A549 (cell line): ENCODE results near the gene PGPEP1.

ENCODE experiments used
- CHD2 ChIP-seq: fragments of 150-350 bp; IDR thresholded peaks from 2 replicates; pipeline ENCODE4 v1.6.1; 2014; ENCODE audit warnings: low read length; ENCODE audit not compliant: partially characterized antibody
- USF2 ChIP-seq: fragments of 450-650 bp; IDR thresholded peaks from 2 replicates; pipeline ENCODE4 v1.6.1; 2014; ENCODE audit warnings: antibody characterized with exemption
- TF ChIP-seq, protein P1 (sequence below): fragments of >200 bp; sonication (Bioruptor Twin); formaldehyde crosslinking; IDR thresholded peaks from 3 replicates; pipeline ENCODE4 v1.5.1; 2016

DNA sequence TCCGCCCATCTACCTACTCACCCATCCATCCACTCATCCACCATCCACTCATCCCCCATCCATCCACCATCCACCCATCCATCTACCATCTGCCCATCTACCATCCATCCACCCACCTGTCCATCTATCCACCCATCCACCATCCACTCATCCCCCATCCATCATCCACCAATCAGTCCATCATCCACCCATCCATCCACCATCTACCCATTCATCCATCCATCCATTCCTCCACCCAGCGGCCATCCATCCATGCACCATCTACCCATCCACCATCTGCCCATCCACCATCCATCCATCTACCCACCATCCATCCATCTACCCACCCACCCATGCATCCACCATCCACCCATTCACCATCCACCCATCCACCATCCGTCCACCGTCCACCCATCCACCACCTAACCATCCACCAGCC is 45.4 kb upstream of the PGPEP1 start:
- TF ChIP-seq USF2 (no peak), CHD2 (no peak)
- TF ChIP-seq, protein P1, sequence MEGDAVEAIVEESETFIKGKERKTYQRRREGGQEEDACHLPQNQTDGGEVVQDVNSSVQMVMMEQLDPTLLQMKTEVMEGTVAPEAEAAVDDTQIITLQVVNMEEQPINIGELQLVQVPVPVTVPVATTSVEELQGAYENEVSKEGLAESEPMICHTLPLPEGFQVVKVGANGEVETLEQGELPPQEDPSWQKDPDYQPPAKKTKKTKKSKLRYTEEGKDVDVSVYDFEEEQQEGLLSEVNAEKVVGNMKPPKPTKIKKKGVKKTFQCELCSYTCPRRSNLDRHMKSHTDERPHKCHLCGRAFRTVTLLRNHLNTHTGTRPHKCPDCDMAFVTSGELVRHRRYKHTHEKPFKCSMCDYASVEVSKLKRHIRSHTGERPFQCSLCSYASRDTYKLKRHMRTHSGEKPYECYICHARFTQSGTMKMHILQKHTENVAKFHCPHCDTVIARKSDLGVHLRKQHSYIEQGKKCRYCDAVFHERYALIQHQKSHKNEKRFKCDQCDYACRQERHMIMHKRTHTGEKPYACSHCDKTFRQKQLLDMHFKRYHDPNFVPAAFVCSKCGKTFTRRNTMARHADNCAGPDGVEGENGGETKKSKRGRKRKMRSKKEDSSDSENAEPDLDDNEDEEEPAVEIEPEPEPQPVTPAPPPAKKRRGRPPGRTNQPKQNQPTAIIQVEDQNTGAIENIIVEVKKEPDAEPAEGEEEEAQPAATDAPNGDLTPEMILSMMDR: no peak
